PFSK-1 (cell line): ENCODE results near the gene SLC6A9.

Experiments
- FOXP2 ChIP-seq: optimal IDR thresholded peaks from 2 replicates; pipeline ENCODE3; 2011; ENCODE audit warnings: borderline replicate concordance, control low read depth, inconsistent platforms; ENCODE audit not compliant: insufficient read depth; ENCODE audit errors: extremely low read length, extremely low read depth
- POLR2AphosphoS5 ChIP-seq: IDR thresholded peaks from 2 replicates; pipeline ENCODE4 v1.6.1; 2012; ENCODE audit warnings: low read depth, mild to moderate bottlenecking, control low read depth, low read length, moderate library complexity
- REST ChIP-seq, 2 experiments: IDR thresholded peaks; 2 replicates each; pipeline versions ENCODE4 v1.6.1 to v1.8.0; 2011 to 2012; ENCODE audit warnings: low read depth in 2 of 2, low read length in 2 of 2, control low read depth in 1 of 2, inconsistent platforms in 1 of 2, mild to moderate bottlenecking in 1 of 2, moderate library complexity in 1 of 2; ENCODE audit not compliant: insufficient read depth in 1 of 2
- SIN3A ChIP-seq: IDR thresholded peaks from 2 replicates; pipeline ENCODE4 v1.6.1; 2012; ENCODE audit warnings: mild to moderate bottlenecking, low read length, moderate library complexity, borderline replicate concordance; ENCODE audit not compliant: insufficient read depth
- TAF1 ChIP-seq: IDR thresholded peaks from 2 replicates; pipeline ENCODE4 v1.6.1; 2012; ENCODE audit warnings: low read length, control low read depth, borderline replicate concordance; ENCODE audit not compliant: insufficient read depth

DNA sequence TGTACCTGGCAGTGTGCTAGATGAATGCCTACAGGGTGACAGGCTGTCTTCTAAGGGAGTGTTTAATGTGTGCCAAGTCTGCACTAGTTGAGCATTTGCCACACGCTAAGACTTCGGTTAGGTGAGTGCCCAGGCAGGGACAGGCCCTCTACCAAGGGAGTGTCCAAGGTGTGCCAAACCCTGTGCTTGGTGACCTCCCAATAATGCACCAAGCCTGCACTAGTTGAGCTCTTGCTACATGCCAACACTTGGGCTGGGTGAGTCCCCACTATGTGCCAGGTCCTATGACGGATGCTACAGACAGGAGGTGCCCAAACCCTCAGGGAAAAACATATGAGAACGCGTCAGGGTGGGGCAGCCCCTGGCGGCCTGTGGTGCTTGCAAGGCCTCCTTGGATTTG, 10.8 kb downstream of the SLC6A9 start:
- TF ChIP-seq POLR2AphosphoS5 (no peak), TAF1 (no peak), REST (IDR thresholded peaks at IDR 0.05; ENCODE audit: insufficient read depth in 1 of 2, low read depth in 2 of 2, low read length in 2 of 2) (no peak), SIN3A (no peak), FOXP2 (no peak)
